SJSA1 (cell line): Measurements from ENCODE around the gene ARHGEF38. TPM values are rescaled to one million over a fixed set of nuclear protein-coding genes. Genes with fewer than 3 reads are reported as not detected.

Source experiments
- DNase-seq, 2 experiments: peaks; one replicate each; pipeline ENCODE4 v3.0.0-alpha.2; 2015 to 2020; ENCODE audit warnings: low spot score in 2 of 2, low read depth in 1 of 2
- H3K27ac ChIP-seq: fragments of 250-450 bp; sonication (Bioruptor Pico); 2 replicates; pipeline ENCODE4 v1.5.1; 2020; ENCODE audit warnings: mild to moderate bottlenecking, moderate library complexity
- H3K27me3 ChIP-seq: fragments of 250-450 bp; sonication (Bioruptor Pico); replicated peaks from 2 replicates; pipeline ENCODE4 v1.5.1; 2020; ENCODE audit warnings: mild to moderate bottlenecking, moderate library complexity
- H3K36me3 ChIP-seq: fragments of 250-450 bp; sonication (Bioruptor Pico); 2 replicates; pipeline ENCODE4 v1.5.1; 2020; ENCODE audit warnings: mild to moderate bottlenecking
- H3K4me1 ChIP-seq: fragments of 250-450 bp; sonication (Bioruptor Pico); replicated peaks from 2 replicates; pipeline ENCODE4 v1.6.1; 2021; ENCODE audit warnings: mild to moderate bottlenecking
- H3K4me3 ChIP-seq: fragments of 250-450 bp; sonication (Bioruptor Pico); 2 replicates; pipeline ENCODE4 v1.5.1; 2020; ENCODE audit warnings: mild to moderate bottlenecking
- H3K9me3 ChIP-seq: fragments of 250-450 bp; sonication (Bioruptor Pico); replicated peaks from 2 replicates; pipeline ENCODE4 v1.5.1; 2020; ENCODE audit warnings: mild to moderate bottlenecking
- total RNA-seq: library from RNA; depleted of rRNA; stranded (reverse); fragments of >200 nt; shearing (Covaris generic); gene quantifications from 2 replicates; pipeline ENCODE4 v1.2.3, GENCODE V29; 2014

ARHGEF38 gene
- total RNA-seq, 1 experiment from 2014 or later = not detected

DNA sequence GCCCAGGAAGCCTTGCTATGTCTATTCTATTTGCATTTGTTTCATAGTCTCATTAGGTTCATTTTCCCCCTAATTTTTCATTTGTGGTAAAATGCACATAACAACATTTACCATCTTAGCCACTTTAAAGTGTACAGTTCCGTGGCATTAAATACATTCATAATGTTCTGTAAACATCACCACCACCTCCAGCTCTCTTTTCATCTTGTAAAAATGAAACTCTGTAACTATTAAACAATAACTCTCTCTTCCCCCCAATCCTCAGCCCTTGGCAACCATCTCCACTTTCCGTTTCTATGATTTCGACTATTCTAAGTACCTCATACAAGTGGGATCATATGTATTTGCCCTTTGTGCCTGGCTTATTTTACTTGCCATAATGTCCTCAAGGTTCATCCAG lies 19.9 kb downstream of the ARHGEF38 start:
- H3K9me3 ChIP-seq = no peaks in the 10 kb centered on the region
- no peaks in the 10 kb centered on the region for H3K27me3 ChIP-seq
- H3K4me3 ChIP-seq = no peak overlapping the region
- no peaks in the 10 kb centered on the region for H3K4me1 ChIP-seq
- H3K36me3 ChIP-seq = no peaks in the 10 kb centered on the region
- no peak for DNase-seq
- H3K27ac ChIP-seq = no peak overlapping the region

DNA sequence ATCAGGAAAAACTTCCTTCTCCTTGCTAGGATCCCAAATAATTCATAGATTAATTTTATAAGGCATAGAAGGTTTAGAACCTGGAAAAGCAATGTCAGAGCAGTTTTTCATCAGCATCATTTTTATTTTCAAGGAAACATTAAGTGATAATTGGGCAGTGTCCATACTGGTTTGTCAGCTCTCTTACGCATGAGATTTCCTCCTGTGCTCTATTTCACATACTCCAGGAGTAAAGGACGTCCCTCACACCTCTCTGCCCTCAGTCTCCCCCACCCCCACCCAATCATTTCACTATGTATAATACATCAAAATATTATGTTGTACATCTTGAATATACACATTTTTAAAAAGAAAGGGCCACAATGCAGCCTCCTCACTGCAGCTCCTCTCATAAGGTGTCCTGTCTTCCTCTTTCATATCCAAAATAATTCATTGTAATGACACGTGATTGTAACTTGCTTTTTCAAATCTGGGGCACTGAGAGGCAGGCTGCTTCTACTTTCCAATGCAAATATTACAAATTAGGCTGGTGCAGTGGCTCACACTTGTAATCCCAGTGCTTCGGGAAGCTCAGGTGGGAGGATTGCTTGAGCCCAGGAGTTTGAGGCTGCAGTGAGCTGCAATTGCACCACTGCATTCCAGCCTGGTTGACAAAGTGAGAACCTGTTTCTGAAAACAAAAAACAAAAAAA lies 34.4 kb downstream of the ARHGEF38 start:
- no peak overlapping the region for H3K27ac ChIP-seq
- H3K4me3 ChIP-seq = no peak overlapping the region
- no peak for DNase-seq
- no peaks in the 10 kb centered on the region for H3K9me3 ChIP-seq
- H3K27me3 ChIP-seq = no peaks in the 10 kb centered on the region
- no peaks in the 10 kb centered on the region for H3K4me1 ChIP-seq
- no peaks in the 10 kb centered on the region for H3K36me3 ChIP-seq

DNA sequence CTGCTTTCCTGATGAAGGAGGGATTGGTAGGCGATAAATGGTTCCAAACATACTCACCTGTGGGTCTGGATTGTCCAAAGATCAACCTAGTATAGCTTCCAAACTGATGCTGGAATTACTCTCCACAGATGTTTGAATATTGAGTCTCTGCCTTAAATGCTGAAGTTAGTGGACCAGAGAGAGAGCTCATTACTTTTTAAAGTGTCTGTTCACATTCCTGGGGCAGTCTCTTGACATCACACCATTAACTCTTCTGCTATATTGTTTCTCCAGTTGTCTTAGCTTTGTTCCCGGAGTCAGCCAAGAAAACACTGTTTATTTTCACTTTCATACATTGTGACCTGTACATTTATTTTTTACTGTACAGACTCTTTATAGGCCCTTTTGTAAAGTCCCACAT lies 35.4 kb downstream of the ARHGEF38 start:
- no peak for DNase-seq
- Histone ChIP-seq H3K27ac (no peak overlapping the region), H3K9me3 (no peaks in the 10 kb centered on the region), H3K4me1 (no peaks in the 10 kb centered on the region), H3K36me3 (no peaks in the 10 kb centered on the region), H3K4me3 (no peak overlapping the region), H3K27me3 (no peaks in the 10 kb centered on the region)

DNA sequence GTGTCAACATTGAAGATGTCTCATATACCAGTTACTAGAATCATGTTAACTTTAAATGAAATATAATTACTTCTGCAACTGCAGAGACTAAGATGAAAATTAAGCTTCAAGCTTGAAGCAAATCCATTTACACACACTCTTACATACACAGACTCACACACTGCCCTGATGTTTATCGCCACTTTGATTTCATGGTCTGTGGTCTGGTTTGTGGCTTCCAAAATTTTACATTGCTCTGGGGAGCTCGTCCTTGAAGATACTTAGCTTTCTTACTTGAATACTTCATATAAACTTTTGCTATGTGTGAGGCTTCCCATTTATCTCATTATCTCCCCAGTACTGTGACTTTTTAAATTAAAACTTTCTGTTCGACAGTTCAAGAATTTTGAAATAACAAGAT lies 35.8 kb downstream of the ARHGEF38 start:
- H3K4me1 ChIP-seq = no peaks in the 10 kb centered on the region
- no peak overlapping the region for H3K27ac ChIP-seq
- no peak for DNase-seq
- H3K9me3 ChIP-seq = no peaks in the 10 kb centered on the region
- H3K4me3 ChIP-seq = no peak overlapping the region
- H3K27me3 ChIP-seq = no peaks in the 10 kb centered on the region
- no peaks in the 10 kb centered on the region for H3K36me3 ChIP-seq

DNA sequence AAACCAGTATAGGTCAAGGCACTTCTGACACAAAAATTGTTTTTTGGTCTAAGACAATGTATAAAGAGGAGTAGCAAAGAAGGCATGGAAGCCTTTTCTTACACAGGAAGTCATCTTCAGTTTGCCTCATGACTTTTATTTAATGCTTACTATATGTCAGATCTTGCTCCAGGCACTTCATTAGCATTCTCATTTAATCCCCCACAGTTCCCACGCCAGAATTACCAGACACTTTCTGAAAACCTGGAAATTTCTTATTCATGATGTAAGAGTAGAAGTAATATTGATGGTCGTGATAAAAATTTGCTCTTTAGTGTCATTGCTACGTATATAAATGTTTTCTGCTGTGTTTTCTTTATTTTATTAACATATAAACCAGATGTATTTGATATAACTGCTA lies 39.2 kb downstream of the ARHGEF38 start:
- Histone ChIP-seq H3K4me1 (no peaks in the 10 kb centered on the region), H3K27me3 (no peaks in the 10 kb centered on the region), H3K9me3 (no peaks in the 10 kb centered on the region), H3K36me3 (no peaks in the 10 kb centered on the region), H3K27ac (no peak overlapping the region), H3K4me3 (no peak overlapping the region)
- DNase-seq = no peak

DNA sequence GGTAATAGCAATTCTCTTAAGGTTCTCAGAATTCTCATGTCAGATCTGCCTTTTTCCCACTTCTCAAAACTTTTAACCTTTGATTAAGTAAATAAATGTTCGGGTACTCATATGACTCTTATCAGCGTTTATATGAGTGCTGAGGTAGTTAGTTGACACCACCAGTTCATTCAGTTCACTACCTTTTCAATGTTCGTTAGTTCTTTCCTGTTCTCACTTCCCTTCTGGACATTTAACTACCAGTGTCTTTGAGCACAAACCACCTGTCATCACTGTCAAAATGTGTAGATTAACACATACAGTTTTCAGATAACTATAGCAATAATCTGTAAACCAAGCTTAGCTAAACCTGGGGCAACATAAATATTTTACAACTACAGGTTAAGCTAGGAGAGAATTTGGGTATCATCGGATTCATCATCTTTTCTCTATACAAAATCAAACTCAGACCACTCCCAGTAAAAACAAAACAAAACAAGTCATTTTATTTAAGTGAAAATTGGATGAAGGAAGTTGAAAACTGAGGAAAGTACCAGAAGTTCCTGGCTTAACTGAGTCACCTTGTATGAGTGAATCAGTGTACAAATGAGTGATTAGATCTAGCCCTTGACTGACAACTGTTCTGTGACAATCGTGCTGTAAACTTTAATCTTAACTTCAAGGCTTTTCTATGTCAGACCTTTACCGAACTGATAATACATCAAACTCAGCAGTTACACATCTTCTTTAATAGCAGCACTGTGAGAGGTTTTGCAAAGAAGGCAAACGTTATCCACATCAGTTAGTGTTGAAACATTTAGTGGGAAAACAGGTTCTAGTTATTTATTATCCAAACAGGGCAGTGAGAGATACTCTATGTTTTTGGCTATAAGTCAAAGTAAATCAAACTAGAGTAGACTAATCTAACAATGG lies 41.9 kb downstream of the ARHGEF38 start:
- Histone ChIP-seq H3K27ac (no peak overlapping the region), H3K4me3 (no peak overlapping the region), H3K9me3 (no peaks in the 10 kb centered on the region), H3K36me3 (no peaks in the 10 kb centered on the region), H3K27me3 (no peaks in the 10 kb centered on the region), H3K4me1 (no peaks in the 10 kb centered on the region)
- no peak for DNase-seq

DNA sequence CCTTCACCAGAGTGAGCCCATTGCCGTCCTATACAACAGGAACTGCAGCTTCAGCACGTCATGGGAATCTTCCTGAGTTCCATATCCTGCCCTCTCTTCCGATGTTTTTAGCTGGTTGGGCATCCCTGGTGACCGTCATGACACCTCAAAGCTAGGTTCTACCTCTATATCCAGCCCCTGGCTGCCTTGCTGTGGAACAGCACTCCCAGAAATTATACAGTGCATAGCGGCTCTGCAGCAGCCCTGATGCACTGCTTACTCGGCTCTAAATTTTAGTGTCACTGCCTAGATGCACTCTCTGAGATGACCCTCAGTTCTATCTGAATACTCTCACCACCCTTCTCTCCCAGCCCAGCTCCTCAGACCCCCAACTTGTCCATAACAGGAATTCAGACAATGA lies 44.3 kb downstream of the ARHGEF38 start:
- H3K36me3 ChIP-seq = no peaks in the 10 kb centered on the region
- DNase-seq = no peak
- no peaks in the 10 kb centered on the region for H3K27me3 ChIP-seq
- no peaks in the 10 kb centered on the region for H3K9me3 ChIP-seq
- H3K4me1 ChIP-seq = no peaks in the 10 kb centered on the region
- H3K27ac ChIP-seq = no peak overlapping the region
- H3K4me3 ChIP-seq = no peak overlapping the region

DNA sequence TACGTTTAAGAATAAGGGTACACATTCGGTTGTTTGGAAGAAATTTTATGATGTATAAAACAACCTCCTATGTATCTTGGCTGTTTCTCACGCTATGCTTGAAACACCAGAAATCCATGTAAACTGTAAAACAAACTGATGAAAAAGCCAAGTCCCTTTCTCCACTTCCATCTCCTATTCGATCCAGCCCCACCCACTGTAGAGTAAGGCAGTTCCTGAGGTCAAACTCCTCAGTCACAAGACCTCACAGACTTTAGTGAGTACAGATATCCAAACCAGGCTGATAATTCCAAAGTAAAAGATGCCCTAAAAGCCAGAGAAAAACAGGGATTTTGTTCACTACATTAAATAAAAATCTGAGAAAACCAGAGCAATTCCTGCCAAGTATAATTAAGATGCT lies 45.6 kb downstream of the ARHGEF38 start:
- H3K36me3 ChIP-seq = no peaks in the 10 kb centered on the region
- H3K4me1 ChIP-seq = no peaks in the 10 kb centered on the region
- DNase-seq = no peak
- no peaks in the 10 kb centered on the region for H3K27me3 ChIP-seq
- H3K9me3 ChIP-seq = no peaks in the 10 kb centered on the region
- no peak overlapping the region for H3K27ac ChIP-seq
- no peak overlapping the region for H3K4me3 ChIP-seq

DNA sequence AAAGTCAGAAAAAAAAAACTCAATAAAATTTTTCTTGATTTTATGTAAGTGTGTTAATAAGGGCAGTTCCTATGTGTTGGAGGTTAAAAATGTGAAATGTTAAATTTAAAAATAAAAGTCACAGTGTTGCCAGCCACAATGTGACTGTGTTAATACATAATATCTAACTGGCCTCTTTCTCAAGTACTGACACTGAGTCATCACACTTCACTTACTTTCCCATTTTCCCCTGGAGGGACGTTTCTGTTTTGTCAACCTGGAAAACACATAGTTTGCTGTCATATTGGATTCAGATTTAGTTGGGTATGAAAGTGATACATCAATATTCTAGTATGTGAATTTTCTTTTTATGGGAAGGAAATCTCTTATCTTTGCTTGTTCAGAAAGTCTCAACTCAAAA lies 46.4 kb downstream of the ARHGEF38 start:
- no peaks in the 10 kb centered on the region for H3K27me3 ChIP-seq
- H3K36me3 ChIP-seq = no peaks in the 10 kb centered on the region
- no peak overlapping the region for H3K4me3 ChIP-seq
- DNase-seq = no peak
- no peaks in the 10 kb centered on the region for H3K9me3 ChIP-seq
- no peak overlapping the region for H3K27ac ChIP-seq
- no peaks in the 10 kb centered on the region for H3K4me1 ChIP-seq

DNA sequence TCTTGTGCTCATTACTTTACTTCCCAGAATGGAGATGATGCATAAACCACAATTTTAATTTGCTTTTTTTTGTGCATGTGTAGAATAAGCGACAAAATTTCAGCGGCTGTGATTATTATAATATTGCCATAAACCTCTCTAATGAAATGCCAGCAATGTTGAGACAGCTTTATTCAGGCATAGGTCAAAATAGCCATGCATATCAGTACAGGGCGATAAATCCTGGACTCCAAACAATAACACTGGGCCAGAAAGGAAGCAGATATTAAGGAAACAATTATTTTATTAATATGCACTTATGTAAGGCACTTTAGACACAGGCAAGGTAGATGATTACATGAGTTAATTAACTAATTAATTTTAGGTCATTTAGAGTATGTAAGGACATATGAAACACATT lies 47.1 kb downstream of the ARHGEF38 start:
- no peak overlapping the region for H3K4me3 ChIP-seq
- H3K9me3 ChIP-seq = no peaks in the 10 kb centered on the region
- no peaks in the 10 kb centered on the region for H3K27me3 ChIP-seq
- no peaks in the 10 kb centered on the region for H3K36me3 ChIP-seq
- no peak overlapping the region for H3K27ac ChIP-seq
- H3K4me1 ChIP-seq = no peaks in the 10 kb centered on the region
- DNase-seq = no peak

DNA sequence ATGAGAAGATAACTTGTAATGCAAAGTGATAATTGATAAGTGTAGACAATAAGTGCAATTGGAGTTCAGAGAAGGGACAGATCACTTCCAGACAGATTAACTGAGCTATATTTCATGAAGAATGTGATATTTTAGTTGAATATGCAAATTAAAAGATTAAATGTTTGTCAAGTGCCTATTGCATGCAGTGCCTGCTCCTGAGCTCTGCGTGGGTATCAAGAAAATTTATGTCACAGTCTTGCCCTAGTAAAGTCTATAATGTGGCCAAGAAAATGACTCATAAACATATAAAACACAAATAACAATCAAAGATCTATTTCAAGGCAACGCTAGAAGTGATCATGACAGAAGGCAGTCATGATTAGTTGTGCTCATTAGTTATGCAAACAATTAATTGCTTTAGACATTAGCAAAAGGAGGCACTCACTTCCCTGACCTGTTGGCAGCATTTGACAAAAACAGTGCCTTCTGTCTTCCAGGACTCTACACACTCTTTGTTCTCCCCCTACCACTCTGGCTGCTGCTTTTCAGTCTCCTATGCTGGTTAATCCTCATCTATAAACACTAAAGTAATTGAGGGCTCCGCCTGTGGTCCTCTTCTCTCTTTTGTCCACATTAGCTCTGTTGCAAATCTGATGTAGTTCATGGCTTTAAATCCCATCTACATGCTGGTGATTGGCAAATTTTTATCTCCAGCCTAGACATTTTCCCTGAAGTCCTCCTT lies 47.7 kb downstream of the ARHGEF38 start:
- Histone ChIP-seq H3K9me3 (no peaks in the 10 kb centered on the region), H3K4me3 (no peak overlapping the region), H3K27ac (no peak overlapping the region), H3K4me1 (no peaks in the 10 kb centered on the region), H3K36me3 (no peaks in the 10 kb centered on the region), H3K27me3 (no peaks in the 10 kb centered on the region)
- DNase-seq = no peak

DNA sequence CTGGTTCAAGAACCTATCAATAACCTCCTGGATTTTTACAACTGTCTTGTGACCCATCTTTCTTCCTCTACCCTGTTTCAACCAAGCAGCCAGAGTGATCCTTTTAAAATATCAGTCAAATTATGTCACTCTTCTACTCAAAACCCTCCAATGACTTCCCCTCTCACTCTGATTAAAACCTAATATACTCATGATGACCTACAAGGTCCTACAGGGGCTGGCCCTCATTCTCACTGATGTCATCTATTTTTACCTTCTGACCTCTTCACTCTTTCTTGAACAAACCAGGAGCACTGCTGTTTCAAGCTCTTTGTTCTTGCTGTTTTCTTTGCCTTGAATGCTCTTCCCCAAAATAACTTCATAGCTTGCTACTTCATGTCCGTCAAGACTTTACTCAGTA lies 48.5 kb downstream of the ARHGEF38 start:
- no peaks in the 10 kb centered on the region for H3K27me3 ChIP-seq
- no peaks in the 10 kb centered on the region for H3K9me3 ChIP-seq
- H3K4me1 ChIP-seq = no peaks in the 10 kb centered on the region
- no peak for DNase-seq
- no peak overlapping the region for H3K4me3 ChIP-seq
- no peak overlapping the region for H3K27ac ChIP-seq
- no peaks in the 10 kb centered on the region for H3K36me3 ChIP-seq

DNA sequence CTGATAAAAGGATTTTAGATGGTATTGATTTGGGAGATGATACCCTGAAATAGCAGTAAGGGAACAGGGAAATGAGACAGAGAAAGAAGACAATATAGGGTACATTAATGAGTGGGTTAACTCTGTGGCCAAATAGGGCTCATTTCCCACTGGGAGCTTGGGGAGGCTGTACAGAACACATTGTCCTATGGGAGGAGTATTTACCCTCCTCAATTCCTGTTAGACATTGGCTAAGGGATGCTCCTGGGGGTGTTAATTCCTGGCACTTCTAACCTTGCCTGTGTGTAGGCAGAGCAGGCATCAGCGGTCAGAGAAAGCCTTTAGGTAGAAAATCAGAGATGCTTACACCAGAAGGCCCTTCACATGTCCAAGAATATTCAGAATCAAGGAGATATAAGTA lies 49.0 kb downstream of the ARHGEF38 start:
- Histone ChIP-seq H3K9me3 (no peaks in the 10 kb centered on the region), H3K27me3 (no peaks in the 10 kb centered on the region), H3K4me3 (no peak overlapping the region), H3K36me3 (no peaks in the 10 kb centered on the region), H3K4me1 (no peaks in the 10 kb centered on the region), H3K27ac (no peak overlapping the region)
- no peak for DNase-seq

DNA sequence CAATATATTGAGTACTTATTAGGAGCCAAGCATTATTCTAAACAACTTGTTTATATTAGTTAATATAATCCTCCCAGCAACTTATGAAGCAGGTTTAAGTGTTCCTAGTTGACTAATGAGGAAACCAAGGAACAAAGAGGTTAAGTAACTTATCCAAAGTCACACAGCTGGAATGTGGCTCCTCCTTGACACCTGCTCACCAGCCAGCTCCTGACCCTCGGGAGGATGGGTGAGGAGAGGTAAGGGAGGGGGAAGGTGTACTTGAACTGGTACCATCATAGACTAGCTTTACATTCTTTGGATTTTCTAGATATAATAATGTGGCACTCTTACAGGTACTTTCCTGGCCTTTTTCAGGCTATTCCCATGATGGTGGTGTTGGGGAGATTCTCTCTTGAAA lies 50.7 kb downstream of the ARHGEF38 start:
- H3K4me1 ChIP-seq = no peaks in the 10 kb centered on the region
- DNase-seq = no peak
- no peak overlapping the region for H3K27ac ChIP-seq
- H3K4me3 ChIP-seq = no peak overlapping the region
- H3K9me3 ChIP-seq = no peaks in the 10 kb centered on the region
- no peaks in the 10 kb centered on the region for H3K27me3 ChIP-seq
- no peaks in the 10 kb centered on the region for H3K36me3 ChIP-seq
